Measurements from ENCODE around the gene SDHD.
"Not testable (repeated sequence)": the region's sequence is repeated elsewhere in the genome, so short reads cannot be mapped to it uniquely, and the experiment has no call there.

The SDHD gene

DNA sequence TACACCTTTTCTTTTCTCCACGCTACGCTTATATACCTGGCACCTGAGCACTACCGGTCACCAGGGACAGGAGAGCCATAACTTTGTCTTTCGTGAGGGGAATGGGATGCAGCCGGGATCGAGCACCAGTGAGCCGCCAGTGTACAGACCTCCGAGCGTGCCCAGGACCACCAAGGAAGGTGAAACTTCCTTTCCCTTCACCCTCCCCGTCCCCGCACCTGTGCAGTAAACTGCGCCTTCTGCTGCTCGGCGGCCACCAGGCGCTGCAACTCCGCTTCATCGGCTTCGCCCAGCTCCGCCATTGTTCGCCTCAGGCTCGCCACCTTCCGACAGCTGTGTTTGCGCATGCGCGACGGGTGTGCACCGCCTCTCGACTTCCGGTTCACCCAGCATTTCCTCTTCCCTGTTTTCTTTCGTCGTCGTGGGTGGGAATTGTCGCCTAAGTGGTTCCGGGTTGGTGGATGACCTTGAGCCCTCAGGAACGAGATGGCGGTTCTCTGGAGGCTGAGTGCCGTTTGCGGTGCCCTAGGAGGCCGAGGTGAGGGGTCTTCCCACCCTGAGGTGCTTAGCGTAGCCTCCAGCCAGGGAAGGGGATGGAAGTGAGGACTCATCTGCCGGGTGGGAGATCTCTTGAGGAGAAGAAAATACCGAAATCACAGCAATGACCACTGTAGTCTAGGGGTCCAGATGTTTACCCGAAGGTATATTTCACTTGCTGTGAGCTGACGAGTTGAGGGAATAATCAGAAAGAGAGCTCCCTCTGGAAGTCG, at the start of gene SDHD, which contains the start of gene TIMM8B:
TSS of gene SDHD (plus strand) at position 452 of the 770 bp plus-strand sequence. CDS start at position 487, 35 bp downstream.
TSS of gene TIMM8B (minus strand) at position 335 of the 770 bp plus-strand sequence. CDS start at position 302, 33 bp downstream.
- in situ Hi-C loops (cut with MboI; ENCODE audit: low sequenced_read_pairs) = no loop called here

DNA sequence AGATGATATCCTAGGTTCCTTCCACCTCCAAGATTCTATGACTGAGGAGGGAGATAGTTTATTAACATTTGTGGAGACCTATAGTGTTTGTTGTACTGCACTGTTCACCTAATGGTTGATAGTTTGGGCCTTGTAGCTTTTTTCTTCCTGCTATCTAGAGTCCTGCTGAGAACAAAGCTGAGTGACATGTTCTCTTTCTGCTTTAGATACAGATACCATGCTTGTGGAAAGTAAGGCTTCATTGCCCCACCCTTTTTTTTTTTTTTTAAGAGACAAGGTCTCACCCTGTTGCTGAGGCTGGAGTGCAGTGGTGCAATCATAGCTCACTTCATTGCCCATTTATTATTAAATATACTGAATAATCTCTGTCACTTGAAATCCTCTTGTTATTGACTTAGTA, 49.1 kb upstream of the SDHD start:
- in situ Hi-C loops (cut with MboI; ENCODE audit: low sequenced_read_pairs) = no loop called here

DNA sequence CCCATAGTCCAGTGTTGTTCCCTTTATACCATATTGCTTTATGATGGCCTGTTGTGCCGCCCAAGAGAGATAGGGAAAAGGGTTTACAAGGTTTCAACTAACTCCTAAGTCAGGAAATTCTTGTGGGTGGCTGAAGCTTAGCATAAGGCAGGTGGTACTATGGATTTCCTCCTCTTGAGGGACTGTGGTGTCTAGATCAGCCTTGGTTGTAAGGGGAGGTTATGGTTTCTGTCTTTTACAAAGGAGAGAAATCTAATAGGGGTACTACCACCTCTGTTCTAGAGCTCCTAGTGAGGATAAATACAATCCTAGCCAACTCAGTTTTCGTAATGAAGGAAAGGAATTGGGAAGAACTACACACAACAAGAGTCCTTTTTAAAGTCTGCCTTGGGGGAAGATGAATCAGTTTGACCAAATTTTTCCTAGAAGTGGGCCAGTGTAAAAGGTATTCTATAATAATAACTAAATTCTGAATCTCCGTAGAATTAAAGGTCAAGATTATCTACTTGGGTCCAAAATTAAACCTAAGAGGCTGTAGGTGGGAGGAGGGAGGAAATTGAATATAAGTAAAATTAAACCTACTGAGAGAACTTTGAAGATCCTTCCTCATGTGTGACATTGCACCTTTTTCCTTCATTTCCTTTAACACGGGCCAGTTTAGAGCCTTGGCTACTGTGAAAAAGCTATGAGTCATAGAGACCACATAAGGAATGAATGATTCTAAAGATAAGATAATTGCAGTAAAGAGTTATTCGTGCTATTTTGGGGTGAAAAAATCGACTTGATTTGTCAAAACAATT, 44.3 kb upstream of the SDHD start:
- in situ Hi-C loops (cut with MboI; ENCODE audit: low sequenced_read_pairs) = no loop called here

DNA sequence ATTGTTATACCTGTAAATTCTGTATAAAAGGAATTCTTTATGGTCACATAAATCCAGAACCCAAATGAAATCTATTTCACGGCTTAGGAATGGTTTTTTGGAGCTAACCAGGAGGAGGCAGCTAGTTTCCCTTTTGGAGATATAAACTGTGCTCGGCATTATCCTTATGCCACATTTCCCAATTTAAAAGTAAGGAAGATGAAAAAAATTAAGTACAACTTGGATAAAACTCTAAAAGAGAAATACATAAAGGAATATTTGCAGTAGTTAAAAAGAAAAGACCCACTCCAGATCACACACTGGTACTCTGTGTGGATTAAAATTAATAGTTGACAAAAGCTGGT, 43.7 kb upstream of the SDHD start:
- in situ Hi-C loops (cut with MboI; ENCODE audit: low sequenced_read_pairs) = no loop called here

DNA sequence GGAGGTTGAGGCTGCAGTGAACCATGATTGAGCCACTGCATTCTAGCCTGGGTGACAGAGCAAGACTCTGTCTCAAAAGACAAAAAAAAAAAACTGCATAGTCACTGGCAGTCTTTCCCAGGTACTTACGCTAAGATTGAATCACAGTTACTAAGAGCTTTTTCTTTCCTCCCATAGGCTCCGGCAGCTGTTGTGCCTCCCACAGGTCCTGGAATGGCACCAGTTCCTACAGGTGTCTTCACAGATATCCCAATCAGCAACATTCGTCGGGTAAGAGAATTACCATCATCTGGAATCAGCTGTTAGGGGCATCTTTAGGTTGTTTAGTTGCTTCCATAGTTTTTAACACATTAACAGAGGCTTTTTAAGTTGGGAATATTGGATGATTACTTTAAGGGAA, 41.7 kb upstream of the SDHD start:
- in situ Hi-C loops (cut with MboI; ENCODE audit: low sequenced_read_pairs) = no loop called here

DNA sequence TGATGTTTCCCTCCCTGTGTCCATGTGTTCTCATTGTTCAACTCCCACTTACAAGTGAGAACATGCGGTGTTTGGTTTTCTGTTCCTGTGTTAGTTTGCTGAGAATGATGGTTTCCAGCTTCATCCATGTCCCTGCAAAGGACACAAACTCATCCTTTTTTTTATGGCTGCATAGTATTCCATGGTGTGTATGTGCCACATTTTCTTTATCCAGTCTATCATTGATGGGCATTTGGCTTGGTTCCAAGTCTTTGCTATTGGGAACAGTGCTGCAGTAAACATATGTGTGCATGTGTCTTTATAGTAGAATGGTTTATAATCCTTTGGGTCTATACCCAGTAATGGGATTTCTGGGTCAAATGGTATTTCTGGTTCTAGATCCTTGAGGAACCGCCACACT, 40.0 kb upstream of the SDHD start:
- in situ Hi-C loops (cut with MboI; ENCODE audit: low sequenced_read_pairs) = not testable (repeated sequence)

DNA sequence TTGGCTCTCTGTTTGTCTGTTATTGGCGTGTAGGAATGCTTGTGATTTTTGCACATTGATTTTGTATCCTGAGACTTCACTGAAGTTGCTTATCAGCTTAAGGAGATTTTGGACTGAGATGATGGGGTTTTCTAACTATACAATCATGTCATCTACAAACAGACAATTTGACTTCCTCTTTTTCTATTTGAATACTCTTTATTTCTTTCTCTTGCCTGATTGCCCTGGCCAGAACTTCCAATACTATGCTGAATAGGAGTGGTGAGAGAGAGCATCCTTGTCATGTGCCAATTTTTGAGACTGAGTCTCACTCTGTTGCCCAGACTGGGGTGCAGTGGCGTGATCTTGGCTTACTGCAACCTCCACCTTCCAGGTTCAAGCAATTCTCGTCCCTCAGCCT, 38.4 kb upstream of the SDHD start:
- in situ Hi-C loops (cut with MboI; ENCODE audit: low sequenced_read_pairs) = not testable (repeated sequence)

DNA sequence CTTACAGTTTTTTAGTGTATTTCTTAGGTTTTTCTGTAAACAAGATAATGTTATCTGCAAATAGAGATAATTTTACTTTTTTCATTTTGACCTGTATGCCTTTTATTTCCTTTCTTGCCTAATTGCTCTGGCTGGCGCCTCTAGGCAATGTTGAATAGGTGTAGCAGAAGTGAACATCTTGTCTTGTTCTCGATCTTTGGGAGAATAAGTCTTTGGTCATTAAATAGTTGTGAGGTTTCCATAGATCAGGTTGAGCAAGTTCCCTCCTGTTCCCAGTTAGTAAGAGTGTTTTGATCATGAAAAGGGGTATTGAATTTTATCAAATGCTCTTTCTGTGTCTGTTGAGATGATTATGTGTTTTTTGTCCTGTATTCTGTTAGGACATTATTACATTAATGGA, 36.9 kb upstream of the SDHD start:
- in situ Hi-C loops (cut with MboI; ENCODE audit: low sequenced_read_pairs) = no loop called here

DNA sequence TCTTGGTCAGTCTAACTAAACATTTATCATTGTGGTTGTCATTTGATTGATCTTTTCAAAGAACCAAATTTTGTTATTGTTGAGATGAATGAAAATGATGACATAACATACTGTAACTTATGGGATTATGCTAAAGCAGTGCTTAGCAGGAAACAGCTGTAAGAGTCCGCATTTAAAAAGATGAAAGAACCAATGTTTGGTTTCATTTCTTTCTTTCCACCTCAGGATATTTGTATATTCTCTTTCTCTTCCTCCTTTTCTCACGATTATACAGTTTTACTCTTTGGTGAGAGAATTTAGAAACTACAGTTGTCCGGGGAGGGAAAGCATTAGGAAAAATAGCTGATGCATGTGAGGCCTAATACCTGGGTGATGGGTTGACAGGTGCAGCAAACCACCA, 36.0 kb upstream of the SDHD start:
- in situ Hi-C loops (cut with MboI; ENCODE audit: low sequenced_read_pairs) = no loop called here

DNA sequence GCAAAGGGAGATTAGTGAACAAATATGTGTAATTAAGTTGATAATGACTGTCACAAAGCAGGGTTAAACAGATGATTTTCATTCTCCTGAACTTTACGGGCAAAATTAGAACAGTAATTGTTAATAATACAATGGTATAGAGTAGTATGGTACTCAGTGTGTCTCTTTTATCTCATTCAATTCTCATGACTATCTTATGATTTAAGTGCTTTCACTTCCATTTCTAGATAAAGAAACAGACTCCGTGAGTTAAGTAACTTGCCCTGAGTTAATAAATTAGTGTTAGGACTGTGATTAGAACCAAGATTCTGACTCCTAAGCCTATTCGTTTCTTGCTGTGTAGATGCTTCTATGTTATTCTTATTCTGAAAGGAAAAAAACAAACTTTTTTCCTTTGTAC, 34.9 kb upstream of the SDHD start:
- in situ Hi-C loops (cut with MboI; ENCODE audit: low sequenced_read_pairs) = no loop called here

DNA sequence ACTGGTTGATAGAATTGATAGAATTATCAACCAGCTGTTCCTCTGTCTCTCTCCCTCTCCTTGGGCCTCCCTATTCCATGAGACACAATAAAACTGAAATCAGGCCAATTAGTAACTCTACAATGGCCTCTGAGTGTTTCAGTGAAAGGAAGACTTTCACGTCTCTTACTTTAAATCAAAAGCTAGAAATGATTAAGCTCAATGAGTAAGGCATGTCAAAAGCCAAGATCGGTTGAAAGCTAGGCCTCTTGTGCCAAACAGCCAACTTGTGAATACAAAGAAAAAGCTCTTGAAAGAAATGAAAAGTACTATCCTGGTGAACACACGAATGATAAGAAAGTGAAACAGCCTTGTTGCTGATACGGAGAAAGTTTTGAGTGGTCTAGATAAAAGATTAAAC, 29.5 kb upstream of the SDHD start:
- in situ Hi-C loops (cut with MboI; ENCODE audit: low sequenced_read_pairs) = no loop called here

DNA sequence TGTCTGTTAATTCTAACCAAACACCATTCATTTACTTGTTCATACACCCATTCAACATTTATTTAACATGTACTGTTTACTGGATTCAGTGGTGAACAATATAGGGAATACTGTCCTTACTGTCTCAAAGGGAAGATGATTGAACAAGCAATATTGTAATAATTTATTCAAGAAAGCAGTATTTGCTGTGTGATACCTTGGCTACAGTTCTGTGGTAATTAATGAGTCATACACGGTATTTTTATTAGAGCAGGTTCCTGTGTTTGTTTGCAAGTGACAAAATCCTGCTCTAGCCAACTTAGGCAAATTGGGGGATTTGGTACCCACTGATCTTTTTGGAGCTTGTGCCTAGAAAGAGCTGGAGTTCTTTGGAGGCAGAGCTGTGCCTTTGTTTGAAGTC, 28.6 kb upstream of the SDHD start:
- in situ Hi-C loops (cut with MboI; ENCODE audit: low sequenced_read_pairs) = no loop called here

DNA sequence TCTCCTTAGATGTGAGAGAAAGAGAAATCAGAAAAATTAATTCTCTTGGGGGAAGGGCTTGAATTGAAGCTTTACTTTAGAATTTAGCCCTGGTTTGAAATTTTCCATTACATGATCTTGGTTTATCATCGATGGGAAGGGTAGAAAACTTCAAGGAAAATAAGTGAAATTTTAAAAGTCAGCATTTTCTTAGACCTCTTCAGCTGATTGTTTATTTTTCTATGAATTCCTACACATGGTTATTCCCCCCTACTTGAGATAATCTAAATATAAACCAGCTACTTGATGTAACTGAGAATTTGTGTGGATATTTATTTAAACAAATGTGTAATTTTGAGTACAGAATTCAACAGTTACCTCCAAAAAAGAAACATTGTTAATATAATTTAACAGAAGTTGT, 23.8 kb upstream of the SDHD start:
- in situ Hi-C loops (cut with MboI; ENCODE audit: low sequenced_read_pairs) = no loop called here

DNA sequence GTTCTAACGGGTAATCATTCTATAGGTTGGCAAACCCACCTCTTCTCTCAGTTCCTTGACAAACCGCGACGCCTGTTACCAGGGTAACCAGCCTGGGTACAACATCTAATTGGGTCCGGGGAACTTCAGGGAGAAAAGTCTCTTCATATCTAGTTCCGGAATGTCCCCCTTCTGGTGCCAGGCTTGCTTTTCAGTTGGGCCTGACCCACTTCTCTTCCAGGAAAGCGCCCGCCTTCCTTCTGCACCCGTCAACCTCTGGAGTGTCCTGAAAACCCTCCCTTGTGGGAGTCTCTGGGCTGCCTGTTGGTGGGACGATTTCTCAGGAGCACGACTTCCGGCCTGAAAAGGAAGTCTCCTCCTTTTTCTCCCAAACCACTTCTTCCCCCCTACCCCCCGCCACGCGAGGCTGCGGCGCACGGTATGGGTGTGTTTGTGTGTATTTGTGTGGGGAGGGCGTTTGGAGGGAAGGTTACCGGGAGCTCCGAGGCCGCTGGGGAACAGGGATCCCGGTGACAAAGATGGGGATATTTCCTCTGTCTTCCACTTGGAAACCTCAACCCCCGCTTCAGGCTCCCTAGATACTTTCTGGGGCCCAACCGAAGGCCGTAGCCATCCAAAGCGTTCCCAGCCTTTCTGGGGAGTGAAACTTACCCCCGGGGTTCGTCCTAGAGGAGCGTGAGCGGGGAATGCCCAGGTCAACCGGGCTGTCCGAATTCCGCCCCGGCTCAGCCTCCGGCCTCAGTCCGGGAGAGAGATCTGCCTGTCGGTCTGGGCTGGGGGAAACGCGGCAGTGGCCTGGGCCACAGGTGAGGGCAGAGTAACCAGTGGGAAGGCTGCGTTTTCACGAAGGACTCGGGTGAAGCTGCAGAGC, 12.5 kb upstream of the SDHD start, which contains the start of the genes NKAPD1 and PIH1D2:
TSS of gene NKAPD1 (plus strand) at position 359 of the 871 bp plus-strand sequence. CDS start 1,276 bp downstream, outside the sequence.
TSS of gene PIH1D2 (minus strand) at position 77 of the 871 bp plus-strand sequence. CDS start 843 bp downstream, outside the sequence.
- in situ Hi-C loops (cut with MboI; ENCODE audit: low sequenced_read_pairs) = no loop called here

DNA sequence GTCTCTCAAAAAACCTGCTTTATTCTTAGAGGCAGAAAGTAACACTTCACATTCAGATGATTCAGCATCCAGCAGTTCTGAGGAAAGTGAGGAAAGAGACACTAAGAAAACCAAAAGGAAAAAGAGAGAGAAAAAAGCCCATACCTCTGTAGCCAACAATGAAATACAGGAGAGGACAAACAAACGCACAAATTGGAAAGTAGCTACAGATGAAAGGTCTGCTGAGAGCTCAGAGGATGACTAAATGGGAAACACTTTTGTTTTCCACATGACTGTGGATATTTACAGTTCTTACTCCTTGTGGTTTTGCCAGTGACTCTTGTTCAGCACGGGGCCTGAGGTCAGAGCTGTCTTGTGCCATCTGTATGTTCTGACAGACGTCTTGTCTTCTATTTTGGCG, 3.9 kb upstream of the SDHD start:
- in situ Hi-C loops (cut with MboI; ENCODE audit: low sequenced_read_pairs) = no loop called here

DNA sequence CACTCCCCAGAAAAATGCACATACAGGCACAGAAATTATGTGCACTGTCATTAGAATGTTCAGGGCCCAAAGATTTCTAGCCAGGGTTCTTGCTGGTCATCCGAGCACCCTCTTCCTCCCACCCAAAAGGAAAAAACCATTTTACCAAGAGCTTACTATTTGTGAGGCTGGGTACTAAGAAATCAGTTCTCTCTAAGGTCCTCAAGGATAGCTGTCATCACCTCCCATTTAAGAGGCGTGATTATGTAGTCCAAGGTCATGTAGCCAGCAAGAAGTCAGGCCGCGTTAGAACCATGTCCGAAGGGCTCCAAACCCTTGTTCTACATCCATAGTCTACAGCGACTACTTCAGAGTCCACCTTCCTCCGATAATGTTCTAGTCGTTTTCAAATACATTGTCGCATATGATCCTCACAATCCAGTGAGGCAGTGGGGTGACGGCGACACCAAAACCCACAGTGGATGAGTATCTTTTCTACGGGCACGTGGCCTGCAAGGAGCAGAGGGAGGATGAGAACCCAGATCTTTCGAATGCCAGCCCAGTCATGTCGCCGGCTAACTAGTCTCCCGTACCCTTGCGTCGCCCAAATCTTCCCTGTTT, 751 bp upstream of the SDHD start:
- in situ Hi-C loops (cut with MboI; ENCODE audit: low sequenced_read_pairs) = no loop called here

DNA sequence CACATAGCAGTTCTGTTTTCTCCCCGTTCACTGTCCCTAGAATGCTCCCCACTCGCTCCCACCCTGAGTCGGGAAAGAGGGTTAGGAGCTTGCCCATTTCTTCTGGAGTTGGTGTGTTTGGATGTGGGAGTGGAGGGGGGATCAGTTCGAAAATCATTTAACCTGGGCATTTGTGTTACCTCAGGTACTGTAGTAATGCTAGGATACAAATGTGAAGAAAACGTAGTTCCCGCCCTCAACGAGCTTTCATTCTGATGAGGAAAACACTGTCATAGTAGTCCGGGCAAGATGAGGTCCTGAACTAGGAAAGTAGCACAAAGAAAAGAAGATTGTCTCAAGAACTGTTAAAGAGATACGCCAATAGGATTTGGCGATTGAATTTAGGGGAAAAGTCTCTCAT, 539 bp downstream of the SDHD start:
- in situ Hi-C loops (cut with MboI; ENCODE audit: low sequenced_read_pairs) = no loop called here

DNA sequence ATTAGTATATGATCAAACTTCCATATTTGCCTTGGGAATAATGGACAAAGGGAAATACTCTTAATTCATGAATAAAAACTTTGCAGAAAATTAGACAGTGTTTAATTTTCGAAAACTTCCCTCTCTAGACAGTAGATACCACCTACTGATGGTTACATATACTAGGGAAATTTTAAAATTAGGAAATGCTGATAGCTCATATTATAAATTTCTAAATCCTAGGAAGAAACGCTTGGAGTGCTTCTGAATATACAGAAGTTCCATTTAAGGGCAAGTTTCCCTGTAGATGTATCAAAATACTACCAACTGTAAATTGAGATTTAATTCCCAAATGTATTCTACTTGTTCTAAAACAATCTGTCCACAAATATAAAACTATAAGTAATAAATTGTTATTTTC, 8.6 kb downstream of the SDHD start:
- in situ Hi-C loops (cut with MboI; ENCODE audit: low sequenced_read_pairs) = not testable (repeated sequence)

DNA sequence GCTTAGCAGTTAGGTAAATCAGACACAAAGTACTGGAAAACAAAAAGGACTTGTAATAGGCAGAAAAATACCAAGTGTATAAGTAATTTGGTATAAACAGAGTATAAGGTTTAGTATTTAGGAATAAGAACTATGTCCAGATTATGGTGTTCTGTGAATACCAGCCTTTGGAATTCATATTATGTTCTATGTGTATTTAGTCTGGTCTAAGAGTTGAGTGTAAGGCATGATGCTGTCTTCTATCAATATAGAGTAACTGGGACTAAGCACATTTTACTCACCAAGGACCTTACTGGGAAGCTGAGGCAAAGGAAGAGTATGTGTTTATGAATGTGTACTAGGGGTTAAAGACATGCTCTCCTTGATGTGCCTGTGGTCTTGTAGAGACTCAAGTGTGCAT, 9.5 kb downstream of the SDHD start:
- in situ Hi-C loops (cut with MboI; ENCODE audit: low sequenced_read_pairs) = no loop called here

DNA sequence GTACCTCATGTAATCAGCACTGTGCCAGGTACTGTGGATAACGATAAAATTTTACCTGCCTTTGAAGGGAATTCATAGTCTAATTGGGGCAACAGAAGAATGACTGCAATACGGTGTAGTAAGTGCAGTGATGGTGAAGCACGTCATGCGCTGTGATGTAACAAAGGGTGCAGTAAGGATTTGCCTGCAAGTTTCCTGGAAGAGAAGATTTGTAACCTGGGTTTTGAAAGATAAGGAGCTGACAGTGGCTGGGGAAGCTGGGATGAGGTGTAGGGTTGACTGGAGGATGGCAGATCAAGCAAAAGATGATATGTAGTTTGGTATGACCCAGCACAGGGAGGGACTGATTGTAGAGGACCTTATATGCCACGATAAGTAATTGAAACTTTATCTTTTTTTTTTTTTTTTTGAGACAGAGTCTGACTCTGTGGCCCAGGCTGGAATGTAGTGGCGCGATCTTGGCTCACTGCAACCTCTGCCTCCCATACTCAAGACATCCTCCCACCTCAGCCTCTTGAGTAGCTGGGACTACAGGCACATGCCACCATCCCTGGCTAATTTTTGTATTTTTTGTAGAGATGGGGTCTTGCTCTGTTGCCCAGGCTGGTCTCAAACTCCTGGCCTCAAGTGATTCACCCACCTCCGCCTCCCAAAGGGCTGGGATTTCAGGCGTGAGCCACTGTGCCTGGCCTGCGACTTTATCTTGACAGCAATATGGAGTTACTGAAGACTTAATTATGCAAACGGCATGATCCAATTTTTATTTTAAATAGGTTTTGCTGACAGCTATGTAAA, 11.3 kb downstream of the SDHD start:
- in situ Hi-C loops (cut with MboI; ENCODE audit: low sequenced_read_pairs) = no loop called here
